Activated CD8-positive, alpha-beta memory T cell treated with anti-CD3 and anti-CD28 coated beads, Interleukin-2, amount 50 U/mL, for 24 hours (primary cell): ENCODE data around the gene CCDC88C.

Experiments
- DNase-seq: peaks from one replicate; pipeline ENCODE4 v3.0.0-alpha.2; 2020; ENCODE audit errors: extremely low read depth

The CCDC88C gene

GRCh38 chr14:91377700-91378652 is 39.6 kb downstream of the CCDC88C start:
- no peak for DNase-seq

GRCh38 chr14:91376547-91377477 is 40.8 kb downstream of the CCDC88C start:
- DNase-seq: no peak

- no peak for DNase-seq
These were observed 41.7 kb downstream of the CCDC88C start for GRCh38 chr14:91375720-91376452.

DNA sequence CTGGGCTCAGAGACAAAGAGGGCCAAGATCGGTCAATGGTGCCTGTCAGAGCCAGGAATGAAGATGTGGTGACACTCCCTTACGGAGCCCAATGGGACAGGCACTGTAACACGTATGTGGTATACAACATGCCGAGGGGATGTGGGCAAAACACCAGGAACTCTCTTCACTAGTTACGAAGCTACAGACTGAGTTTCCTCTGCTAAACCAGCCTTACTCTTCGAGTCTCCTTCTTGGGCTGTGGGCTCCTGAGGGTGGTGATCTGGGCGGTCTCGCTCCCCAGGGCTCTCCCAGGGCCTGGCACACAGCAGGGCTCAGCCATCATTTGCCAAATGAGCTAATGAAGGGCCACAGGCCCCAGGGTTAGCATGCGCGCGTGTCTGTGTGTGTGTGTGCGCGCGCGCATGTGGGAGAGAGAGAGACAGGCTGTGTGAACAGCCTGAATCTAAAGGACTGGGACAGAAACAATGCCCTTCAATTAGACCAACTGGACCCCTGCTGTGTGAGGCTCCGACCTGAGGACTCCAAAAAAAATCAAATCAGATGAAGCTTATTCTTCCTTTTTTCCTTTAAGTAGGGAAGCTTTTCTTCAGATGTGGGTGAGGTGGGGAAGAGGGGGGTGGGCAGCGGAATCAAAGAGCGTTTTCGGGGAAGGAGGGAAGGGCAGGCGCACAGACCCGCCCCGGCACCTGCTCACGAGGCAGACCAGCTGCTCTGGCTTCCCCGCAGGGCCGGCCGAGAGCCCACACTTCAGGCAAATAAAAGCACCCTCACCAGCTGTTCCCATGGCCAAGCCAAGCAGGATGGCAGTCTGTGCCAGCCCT is 42.5 kb downstream of the CCDC88C start:
- DNase-seq: no peak

DNA sequence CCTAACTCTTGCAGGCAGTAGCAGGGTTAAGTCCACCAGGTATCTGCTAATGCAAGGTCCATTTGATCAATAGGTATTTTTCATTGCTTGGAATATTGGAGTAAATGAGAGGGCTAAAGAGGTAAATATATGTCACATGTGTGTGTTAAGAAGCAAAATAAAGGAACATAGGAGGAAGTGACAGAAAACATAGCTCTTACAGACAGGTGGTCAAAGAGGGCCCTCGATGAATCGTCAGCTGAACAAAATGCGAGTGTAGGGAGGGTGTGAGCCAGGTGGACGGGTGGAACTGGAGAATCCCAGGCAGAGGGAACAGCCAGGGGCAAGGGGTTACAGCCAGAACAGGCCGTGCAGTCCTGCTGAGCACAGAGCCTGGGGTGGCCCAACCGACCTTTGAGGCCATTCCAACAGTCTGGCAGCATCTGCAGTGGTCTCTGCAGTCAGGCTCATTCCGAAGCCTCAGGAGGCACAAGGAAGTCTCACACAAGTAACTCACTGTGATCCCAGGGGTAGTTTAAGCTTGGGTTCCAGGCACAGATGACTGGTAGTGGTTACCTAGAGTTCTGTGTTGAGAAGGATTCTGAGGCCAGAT is 43.2 kb downstream of the CCDC88C start:
- no peak for DNase-seq

- DNase-seq: no peak
These were observed 43.9 kb downstream of the CCDC88C start for GRCh38 chr14:91373591-91374254.

DNA sequence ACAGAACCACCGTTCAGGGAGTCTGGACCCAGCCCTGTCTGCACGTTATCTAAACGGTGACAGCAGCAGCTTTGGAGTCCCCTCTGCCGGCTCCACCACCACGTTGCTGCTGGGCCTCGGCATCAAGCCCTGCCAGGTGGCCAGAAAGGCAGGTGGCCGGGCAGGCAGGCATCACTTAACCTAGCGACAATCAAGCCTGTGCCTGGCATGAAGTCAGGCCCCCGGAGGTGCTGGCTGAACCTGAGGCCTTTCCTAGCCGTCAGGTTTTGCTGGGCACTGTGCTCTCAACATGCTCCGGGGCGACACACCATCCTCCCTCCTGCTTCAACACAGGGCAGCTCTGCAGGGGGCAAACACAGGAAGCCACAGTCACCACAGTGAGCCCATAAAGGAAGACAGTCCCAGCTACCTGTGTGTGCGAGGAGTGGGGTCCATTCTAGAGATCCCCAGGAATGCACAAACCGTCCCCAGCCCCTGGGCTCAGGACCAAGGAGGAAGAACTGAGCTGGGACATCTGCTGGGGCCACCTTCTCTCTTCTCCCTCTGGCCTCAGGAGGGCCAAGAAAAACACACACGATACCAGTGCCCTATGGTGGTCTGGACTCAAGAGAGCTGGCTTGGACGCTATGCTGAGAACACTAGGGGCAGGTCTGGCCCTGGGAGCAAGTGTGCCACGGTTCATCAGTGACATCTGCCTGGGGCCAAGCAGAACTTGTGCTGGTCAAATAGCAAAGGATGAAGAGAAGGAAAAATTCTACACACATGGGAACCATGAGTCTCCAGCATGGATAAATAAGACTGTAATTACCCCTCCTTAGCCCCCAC is 44.7 kb downstream of the CCDC88C start:
- no peak for DNase-seq

DNA sequence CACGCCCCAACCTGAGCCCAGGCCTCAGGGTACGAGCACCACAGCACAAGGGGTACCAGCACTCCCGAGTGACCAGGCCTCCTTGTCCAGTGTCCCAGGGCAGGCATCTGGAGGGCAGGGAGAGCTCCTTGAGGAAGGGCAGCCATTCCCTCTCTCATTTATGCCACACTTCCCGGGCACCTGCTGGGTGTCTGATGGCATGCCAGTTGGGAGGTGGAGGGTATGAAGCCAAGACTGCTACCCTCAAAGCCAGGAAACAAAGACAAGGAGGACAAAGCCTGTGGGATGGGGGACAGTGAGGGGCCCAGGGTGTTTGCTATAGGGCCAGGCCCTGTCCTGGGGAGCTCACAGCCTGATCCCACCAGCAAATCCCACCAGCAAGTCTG is 45.6 kb downstream of the CCDC88C start:
- no peak for DNase-seq

DNA sequence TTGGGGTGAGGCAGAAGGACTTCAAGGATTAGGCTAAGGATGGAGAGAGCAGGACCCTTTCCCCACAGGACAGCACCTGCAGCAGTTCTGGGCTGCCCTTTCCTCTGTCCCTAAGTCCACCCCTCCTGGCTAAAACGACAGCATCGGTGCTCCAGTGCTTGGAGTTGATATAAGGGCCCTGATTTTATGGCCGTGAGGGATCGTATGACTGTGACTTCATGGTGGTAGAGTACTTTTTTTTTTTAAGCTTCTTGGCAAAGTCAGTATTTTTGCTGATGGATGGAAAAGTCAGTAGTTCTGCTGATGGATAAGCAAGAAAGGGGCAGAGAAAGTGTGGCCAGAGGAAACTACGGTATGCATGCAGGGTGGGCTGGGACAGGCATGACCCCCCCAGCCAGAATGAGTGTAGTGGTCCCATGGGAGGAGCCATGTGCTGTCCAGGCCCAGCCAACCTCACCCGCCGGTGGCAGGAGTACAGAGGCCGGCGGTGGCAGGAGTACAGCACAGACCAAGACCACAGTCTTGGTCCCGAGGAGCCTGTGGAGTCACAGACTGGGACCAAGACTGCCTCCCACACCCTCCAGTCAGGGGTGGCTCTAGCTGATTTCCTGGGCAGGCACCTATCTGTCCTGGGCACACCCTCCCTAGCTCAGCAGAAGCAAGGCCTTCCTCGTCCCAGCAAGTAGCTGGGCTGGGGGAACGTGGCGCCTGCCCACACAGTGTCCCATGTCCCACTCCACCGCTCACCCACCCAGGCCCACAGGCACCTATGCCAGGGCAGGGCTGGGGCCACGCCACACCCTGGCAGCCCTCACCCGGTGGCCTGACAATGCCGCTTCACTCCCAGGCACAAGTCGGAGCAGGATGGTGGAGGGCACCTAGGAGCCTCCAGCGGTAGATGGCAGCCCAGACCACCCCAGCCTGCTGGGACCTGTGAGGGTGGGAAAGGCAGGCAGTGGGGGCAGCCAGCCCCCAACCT is 46.3 kb downstream of the CCDC88C start:
- no peak for DNase-seq

- no peak for DNase-seq
These were observed 47.8 kb downstream of the CCDC88C start for GRCh38 chr14:91369628-91370445.

GRCh38 chr14:91368776-91369416 is 48.7 kb downstream of the CCDC88C start:
- no peak for DNase-seq

DNA sequence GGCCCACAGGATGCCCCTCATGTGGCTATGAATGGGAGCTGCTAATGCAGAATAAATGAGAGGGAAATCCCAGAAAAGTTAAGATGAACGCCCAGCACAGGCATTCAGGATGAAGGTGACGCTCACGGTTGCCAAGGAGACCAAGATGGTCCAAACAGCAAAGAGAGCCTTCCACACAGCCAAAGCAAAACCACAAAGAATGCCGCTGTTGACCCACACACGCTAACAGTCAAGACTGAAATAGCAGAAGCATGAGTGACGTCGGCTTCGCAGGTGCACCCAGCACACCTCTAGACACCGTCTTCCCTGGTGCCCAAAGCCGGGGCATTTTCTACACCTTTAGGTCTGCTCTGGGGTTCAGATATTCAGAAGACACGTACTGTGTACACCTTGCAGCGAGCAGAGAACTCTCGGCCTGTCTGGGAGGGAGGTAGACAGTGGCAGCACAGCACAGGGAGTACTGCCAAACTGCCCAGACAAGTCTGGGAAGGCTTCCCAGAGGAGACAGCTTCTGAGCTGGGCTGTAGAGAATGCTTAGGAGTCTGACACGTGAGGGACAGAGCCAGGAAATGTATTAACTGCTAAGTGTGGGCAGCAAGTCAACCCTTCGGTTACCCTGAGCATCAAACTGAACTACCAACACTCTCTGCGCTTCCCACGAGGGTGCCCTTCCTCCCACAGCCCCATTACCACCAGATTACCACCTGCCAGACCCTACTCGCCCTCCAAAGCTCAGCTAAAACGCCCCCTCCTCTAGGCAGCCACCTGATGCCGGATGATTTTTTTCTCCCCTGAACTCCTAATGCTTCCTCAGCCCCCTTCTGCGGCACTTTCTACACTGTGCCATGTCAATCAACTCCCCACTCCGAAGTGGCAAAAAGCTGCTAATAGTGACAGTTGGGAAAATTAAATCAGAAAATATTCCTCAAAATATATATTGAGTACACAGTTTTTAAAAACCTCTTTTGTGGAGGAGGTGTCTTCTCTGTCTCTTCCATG is 50.1 kb downstream of the CCDC88C start:
- no peak for DNase-seq

GRCh38 chr14:91366749-91367148 is 50.9 kb downstream of the CCDC88C start:
- no peak for DNase-seq

DNA sequence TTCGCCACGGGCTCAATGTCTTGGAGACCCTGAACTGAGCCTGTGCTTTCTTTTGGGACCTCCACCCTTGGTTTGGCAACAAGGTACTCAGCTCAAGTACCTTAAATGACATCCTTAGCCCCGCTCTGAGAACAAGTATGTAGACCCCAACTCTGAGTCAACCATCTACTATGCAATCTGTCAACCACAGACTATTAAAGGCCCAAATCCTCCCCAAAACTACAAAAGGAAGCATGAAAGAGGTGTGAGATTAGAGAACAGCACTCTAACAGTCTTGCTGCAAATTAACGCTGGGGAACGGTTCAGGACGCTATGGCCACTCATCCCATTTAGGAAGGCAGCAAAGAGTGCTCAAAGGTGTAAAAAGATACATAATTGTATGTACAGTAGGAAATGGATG is 52.1 kb downstream of the CCDC88C start:
- no peak for DNase-seq

- no peak for DNase-seq
These were observed 52.9 kb downstream of the CCDC88C start for GRCh38 chr14:91364524-91365270.
